NCI-H2107 (cell line): ENCODE results near the gene SAP30BP.

ENCODE experiments used
- DNase-seq: peaks from one replicate; lab custom pipeline; 2025; lab: John Stamatoyannopoulos, UW

Gene SAP30BP

DNA sequence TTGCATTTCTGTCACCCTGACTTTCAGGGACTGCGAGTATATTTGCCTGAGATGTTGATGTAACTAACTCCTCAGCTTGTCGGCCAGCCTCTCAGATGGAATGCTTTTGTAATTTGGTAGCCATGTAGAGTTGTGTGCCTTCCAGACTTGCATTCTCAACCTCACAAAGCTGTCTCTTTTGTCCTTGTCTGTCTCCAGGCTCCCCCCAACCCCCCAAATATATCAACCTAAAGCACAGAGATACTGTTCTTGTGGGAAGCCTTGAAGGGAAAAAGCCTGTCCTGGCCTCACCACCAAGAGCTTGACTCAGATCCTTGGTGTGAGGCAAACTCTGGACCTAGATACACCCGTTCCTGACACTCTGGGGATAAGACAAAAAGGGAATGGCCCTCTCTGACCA, 18.4 kb downstream of the SAP30BP start:
- DNase-seq = no peak

DNA sequence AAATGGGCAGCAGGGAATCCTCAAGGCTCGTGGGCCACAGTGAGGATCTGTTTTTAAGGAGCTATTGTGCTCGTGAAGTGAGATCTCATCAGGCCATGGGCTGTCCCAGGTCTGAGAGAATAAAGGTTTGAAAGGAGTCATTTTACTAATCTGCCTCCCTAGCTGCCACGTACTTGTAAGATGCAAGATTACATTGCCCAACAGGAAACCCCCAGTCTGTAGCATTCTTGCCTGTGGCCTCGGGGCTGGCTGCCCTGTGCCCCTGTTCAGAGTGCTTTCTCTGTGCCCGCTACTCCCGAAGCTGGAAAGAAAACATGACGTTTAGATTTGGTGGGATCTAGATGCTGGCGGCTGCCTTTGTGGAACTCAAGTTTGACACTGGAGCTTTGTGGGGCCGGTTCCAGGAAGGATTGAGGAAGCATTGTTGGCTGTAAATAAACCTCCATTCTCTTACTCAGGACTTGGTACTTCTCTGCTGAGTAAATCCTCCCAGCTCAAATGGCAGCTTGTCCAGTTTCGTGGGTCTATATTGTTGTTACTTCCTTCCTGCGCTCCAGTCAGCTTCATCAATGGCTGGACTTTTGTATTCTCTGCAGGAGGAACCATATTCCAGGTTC, 21.2 kb downstream of the SAP30BP start:
- DNase-seq = no peak

DNA sequence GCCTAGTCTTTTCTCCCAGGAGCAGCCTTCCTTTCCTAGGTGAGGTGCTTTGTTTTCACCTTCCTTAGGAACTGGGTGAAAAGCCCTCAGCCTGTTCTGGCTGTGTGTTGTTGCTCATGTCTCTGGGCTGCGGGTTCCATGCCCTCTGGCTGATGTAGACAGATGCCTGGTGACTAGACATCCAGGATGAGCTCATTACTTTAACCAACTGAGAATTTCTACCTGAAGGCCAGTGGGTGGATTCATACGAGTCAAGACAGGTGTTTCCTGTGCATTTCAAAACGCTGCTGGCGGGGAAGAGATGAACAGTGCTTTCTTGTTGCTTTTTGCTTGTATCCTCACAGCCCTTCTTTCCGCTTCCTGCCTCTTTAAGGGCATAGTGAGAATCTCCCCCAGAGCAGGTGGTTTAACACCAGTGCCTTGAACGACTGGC, 22.3 kb downstream of the SAP30BP start:
- no peak for DNase-seq

DNA sequence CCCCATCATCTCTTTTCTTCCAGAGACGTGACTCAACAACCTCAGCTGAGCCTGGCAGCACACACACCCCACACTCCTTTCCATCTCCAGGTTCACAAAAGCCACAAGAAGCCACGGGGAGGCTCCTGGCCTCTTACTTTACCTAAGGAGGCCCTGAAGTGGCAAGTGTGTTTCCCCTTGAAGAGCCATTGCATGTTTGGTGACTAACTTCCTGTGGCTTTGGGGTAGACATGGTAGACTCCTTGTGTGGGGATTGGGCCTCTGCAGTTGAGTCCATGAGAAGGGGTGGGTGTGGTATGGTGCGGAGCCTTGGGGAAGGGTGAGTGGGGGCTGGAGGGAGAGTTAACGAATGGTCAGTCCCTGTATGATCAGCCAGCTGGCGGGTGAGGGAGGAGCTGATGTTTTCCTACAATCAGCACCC, 24.2 kb downstream of the SAP30BP start:
- DNase-seq = no peak

DNA sequence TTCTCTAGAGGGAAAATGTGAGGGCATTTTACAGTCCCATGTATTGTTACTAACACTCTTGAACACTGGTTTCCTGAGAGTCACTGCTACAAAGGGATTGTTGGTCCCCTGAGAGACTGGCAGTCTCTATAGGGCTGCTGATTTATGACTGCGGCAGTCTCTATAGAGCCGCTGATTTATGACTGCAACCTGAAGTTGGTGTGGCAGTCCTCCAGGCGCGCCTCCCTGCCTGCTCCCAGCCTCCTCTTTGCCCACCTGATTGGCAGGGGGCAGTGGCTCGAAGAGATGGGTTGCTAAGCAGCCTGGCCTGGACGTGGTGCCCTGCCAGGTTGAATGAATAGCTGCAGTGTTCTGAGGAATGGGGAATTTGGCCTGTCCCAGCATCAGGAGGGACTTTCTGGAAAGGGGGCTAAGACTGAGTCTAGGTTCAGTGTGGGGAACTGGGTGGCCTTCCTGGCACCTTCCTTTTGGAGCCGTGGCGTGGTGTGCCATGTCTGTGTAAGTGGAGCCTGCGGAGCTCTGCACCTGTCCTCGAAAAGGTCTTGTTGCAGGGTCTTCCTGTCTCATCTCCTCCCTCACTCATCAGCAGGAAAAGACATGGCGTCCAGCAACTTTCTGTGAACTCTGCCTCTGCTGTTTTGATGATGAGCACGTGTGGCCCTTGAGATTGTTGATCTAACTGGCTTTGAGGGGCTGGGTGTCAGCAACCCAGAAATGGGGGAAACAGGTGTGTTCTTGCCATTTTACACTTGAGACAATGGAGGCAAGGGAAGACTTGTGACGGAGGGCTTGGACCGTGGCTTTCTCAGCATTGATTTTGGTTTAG, 24.9 kb downstream of the SAP30BP start:
- no peak for DNase-seq

DNA sequence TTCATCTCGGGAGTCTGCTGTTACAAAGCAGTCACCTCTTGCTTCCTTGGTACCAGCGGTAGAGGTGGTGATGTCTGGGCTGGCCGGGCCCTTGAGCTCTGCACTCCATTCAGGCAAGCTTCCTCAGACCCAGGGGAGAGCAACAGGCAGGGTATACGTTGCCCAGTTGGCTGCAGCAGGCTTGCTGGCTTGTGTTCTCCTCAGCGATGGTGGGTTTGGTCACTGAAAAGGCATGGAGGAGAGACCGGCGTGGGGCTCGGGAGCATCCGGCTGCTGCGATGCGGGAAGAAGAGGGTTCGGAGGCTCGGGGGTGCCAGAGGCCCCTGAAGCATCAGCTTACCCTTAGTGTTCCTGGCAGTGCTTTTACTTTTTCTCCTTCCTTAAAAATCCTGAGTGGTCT, 25.8 kb downstream of the SAP30BP start:
- DNase-seq = no peak

DNA sequence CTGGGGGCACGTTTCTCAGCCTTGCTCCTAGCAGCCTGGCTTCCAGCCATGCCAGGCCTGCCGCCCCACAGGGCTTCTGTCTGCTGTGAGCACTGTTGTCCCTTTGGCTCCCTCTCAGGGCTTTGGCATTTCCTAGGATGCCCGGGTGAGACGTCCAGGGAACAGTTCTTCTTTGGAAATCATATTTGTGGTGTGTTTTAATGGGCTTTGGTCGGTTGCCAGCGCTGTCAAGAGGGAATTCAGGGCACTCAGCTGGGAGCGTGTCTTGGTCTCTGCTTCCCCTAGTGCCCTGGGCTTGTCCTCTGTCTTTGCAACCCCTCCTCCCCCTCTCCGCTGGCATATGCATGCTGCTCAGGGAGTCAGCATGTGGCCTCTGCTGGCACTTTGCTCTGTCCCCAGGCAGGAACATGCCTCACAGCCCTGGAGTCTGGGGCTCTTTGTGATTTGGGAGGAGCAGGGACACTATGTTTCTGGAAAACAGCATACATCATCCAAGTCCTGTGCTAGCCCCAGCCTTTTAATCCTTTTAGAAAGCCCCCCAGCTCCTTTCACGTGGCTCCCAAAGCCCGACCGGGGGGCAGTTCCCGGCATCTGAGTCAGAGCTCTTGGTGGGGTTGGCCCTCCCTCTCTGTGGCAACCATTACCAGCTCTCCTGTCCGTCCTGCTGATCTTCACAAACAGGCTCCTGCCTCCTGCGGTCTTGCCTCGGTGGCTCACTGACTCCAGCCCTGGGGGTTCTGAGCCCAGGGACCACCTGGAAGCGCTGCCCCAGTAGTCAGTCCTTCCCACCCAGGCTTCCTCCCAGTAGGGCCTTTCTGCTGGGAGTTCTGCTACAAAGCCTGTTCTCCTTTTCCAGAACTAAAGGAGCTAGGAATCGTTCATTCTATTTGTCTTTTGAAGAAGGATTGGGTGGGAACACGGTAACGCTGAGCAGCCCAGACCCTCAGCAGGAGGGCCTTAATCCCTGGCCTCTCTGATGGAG, 26.7 kb downstream of the SAP30BP start:
- DNase-seq = peak; percentile 55

DNA sequence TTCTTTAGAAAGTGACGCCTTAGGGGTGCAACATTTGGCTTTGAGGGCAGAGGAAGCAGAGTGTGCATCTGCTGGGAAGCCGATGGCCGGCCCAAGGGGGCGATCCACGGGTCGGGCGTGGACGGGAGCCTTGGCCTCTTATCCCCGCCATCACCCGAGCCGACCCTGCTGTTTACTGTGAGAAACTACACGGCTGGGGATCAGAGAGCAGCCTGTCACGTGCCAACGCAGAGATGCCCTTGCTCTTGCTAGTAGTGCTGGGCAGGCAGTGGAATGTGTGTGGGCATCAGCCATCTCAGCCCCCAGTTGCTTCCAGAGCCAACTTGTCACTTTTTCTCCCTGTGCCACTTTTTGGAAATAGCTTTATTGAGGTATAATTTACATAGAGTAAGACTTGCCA, 27.4 kb downstream of the SAP30BP start:
- no peak for DNase-seq

DNA sequence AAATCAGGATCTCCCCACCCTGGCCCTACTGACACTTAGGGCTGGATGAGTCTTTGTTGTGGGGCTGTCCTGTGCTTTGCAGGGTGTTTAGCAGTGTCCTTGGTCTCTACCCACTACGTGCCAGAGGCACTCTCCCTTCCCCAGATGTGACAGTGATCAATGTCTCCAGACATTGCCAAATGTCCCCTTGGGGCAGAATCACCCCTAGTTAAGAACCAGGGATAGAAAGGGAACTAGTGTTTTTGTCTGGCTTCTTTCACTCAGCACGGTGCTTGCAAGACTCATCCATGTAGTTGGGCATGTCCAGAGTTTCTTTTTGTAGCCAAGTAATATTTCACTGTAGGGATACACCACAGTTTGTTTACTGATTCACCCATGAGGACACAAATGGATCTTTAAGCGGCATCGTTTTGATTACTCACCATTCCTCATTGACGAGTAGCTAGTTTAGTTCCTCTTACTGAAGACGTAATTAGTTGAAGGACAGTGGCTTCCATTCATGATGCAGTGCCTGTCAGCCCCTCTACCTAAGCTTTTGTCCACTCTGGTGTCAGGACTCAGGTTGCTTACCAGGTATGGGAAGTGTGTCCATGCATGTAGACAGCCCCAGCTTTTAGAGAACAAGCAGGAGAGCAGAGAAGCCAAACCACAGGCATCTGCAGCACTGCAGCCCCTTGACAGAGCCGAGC, 28.1 kb downstream of the SAP30BP start:
- no peak for DNase-seq

DNA sequence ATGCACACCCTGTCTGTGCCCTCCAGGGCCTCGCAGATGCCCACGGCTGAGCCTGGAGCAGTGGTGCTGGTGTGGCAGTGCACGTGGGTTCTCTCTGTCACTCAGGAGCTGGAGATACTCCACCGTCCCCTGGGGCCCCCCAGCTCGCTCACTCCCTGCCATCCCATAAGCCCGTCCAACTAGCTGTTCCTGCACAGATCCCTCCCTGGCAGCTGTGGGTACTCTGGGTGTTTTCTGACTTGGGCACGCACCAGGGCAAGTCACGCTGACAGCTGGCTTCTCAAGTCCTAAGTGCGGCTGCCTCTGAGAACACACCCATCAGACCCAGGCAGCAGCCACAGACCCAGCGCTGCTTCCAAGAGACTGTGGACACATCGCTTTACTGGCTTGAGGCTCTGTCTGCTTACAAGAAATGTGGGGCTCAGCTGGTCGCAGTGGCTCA, 28.7 kb downstream of the SAP30BP start:
- DNase-seq = no peak

DNA sequence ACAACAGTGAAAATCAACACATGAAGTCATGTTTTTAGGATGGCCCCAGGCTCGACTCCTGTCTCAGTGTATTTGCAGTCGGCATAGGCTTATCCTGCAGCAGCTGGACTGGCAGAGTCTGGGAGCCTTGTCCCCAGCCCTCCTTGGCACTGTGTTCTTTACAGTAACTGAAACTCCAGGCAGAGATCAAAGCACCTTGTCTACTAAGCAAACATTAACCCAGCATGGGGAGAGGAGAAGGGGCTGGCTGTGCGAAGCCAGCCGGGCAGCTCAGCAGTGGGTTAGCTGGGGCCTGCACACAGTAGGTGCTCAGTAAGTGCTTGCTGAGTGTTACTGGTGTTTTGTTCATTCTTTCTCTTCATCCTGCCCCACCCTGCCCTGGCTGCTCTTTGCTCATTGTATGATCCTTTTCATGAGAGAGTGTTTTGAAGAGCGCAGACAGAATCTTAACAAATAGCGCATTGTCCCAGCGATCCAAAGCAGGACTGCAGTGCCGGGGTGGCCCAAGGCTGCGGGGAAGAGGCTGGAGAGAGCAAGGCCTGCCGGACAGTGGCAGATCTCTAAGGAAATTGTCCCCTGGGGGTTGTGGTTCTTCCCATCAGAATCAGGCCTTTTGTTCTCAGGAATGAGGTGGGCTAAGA, 30.6 kb downstream of the SAP30BP start:
- no peak for DNase-seq

DNA sequence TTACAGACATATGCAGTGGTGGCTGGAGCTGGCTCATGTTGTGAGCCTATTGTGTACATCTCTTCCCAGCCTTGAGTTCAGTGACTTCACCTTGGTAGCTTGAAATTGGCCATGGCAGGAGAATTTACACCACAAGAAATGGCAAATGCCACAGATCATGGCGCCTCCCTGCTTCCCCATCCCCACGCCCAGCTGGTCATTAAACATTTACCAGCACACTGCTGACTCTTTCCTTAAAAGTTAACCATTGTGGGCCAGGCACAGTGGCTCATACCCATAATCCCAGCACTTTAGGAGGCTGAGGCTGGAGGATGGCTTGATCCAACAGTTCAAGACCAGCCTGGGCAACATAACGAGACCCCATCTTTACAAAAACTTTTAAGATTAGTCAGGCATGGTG, 31.5 kb downstream of the SAP30BP start:
- no peak for DNase-seq

DNA sequence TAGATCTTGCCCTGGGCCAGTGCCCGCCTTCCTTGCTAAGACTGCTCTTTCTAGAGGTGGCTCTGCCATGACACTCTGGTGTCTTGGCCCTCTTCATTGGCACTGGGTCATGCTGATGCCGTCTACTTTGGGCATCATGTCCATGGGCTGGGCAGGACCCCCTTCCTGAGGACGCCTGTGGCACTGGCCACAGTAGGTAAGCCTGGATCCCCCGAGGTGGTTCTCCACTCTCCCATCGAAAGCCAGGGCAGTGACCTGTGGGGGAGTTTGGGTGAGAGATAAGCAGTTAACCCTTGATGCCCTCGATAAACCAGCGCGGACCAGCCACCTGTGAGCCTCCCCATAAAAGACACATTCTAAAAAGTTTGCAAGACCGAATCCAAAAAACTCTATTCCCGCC, 34.1 kb downstream of the SAP30BP start:
- no peak for DNase-seq

DNA sequence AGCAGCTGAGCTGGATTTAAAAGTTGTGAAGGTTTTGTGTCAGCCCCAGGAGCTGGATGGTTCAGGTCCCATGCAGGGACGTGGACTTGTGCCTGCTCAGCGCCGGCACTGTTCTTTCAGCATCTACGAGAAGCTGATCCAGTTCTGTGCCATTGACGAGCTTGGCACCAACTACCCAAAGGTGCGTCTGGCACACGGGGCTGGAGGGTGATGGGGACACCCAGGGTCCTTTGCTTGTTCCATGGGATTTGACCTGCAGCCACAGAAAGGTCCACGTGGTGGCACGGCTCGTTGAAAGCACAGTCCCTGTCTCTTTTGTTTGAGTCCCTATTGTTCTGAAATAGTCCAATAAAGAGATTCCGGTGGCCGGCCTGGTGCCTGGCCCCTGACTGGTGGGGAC, 36.1 kb downstream of the SAP30BP start:
- no peak for DNase-seq

DNA sequence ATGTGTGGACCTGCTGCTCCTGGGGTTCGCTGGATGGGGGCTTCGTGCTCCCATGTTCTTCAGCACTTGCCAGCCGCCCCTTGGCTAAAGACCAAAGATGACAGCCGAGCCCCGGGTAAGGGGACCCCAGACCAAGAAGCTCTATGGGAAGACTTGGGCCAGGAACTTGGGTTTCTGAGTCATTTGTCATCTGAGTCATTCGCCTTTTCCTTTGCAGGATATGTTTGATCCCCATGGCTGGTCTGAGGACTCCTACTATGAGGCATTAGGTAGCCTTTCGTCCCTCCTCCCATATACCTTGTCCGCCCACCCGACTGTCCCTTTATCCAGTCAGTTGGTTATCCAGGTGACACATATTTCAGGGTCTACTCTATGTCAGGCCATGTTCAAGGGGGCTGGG, 36.5 kb downstream of the SAP30BP start:
- DNase-seq = no peak

DNA sequence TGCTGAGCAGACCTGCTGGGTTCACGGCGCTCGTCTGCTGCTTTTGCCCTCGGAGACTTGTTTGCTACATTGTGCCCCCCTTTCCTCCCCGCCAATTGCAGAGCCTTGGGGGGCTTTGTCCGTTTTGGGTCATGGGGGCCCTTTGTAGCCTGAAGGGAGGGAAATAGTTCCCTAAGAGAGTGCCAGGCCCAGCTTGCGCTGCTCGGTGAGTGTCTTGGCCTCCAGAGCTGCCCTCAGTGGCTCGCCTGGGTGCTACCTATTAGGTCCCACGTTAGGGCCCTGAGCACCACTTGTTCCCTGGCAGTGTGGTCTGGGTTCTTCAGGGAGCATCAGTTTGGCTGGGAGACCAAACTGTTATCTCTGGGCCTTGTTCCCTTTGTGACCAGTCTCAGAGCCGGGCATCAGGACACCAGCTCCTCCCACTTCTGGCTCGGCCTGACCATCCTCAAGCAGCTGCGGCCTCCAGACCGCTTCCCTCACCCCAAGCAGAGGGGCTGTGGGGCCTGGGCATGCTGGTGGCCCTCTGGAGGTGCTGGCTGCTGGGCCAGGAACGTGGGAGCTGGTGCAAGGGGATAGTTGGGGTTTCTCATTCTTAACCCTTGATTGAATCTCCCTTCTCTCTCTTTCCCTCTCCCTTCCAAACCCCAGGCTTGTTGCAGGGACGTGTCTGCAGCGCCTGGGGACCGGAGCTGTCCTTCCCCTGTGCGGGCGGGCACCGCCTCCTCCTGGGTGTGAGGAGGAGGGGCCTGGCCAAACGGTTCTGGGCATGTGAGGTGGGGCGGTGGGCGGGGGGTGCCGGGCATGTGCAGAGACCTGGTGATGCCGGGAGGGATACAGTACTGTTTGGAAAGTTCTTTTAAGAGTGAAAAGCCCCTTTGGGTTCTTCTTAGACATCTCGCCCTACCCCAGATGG, 38.1 kb downstream of the SAP30BP start:
- no peak for DNase-seq

DNA sequence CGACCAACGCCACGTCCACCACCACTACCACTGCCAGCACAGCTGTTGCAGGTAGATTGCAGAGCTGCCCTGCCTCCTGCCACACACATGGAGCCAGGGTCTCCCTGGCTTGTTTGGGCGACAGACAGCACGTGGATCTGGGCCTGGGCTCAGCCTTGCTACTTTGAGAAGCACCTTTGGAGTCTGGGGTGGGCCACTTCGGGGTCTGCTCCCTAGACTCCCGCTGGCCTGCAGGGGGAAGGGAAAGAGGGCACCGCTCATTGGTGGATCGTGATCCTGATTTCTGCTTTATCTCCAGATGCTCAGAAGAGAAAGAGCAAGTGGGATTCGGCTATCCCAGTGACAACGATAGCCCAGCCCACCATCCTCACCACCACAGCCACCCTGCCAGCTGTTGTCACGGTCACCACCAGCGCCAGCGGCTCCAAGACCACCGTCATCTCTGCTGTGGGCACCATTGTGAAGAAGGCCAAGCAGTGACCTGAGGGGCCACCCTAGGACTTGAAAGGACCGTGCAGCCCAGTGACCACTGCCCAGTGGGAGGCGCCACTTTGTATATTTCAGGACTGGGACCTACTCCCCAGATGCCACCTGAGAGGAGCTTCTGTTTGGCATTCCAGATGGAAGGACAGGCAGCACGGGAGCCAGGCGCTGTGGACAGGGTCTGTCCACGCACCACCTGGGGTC, 39.0 kb downstream of the SAP30BP start:
- no peak for DNase-seq

DNA sequence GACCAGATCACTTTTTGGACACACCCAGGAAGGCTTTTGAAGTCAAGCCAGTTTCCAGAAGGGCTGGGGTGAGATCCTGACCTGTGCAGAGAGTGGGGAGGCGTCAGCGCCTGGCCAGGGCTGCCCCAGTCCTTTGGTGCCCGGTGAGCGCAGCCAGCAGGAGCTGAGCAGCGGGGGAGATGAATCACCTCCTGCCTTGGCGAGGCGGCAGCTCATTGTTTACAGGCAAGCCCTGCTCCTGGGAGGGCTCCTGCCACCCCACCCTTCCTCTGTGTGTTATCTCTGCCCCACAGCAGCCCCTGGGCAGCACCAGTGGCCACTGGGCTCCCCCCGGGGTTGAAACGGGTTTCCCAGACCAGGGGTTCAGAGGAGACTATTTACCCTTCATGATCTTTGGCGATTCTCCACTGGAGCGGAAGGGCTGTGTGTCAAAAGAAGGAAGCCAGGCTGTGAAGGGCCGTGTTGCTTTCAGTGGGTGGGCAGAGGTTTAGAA, 40.0 kb downstream of the SAP30BP start:
- no peak for DNase-seq

DNA sequence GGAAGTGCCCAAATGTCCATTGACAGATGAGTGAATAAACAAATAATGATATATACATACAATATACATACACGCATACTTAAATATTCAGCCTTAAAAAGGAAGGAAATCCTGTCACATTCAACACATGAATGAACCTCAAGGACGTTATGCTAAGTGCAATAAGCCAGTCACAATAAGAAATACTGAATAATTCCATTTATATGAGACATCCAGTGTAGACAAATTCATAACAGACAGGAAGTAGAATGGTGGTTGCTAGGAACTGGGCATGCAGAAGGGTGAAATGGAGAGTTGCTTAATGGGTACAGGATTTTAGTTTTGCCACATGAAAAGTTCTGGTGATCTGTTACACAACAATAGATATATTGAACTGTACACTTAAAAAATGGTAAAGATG, 45.3 kb downstream of the SAP30BP start:
- no peak for DNase-seq

DNA sequence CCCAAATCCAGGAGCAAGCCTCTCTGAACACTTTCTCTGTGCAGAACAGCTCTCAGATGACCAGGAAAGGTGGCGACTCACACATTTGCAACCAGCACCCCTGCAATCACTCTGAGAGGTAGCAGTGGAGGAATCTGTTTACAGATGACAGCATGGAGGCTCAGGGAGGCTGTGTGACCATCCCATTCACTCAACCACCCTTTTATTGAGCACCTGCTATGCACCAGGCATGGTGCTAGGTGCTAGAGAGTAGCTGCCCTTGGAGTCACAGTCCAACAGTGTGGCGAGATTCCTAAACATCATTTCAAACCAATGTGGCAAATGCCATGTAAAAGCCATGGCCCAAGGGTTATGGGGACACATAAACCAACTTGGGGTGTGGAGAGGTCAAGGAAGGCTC, 52.6 kb downstream of the SAP30BP start:
- DNase-seq = no peak
